B cell (primary cell): ENCODE measurements around the gene DPP10. TPM values are rescaled to one million over a fixed set of nuclear protein-coding genes. Genes with fewer than 3 reads are reported as not detected.

Source experiments
- ATAC-seq: fragments of 200-7000 bp; cut with Tn5 transposase; one replicate; pipeline ENCODE4 v1.10.0; 2021; ENCODE audit warnings: low read depth, mild to moderate bottlenecking, moderate number of reproducible peaks, moderate library complexity
- CTCF ChIA-PET: fragments of 350-600 bp; sonication (Branson Sonifier 250); formaldehyde crosslinking; loops from one replicate; lab custom pipeline; 2021; ENCODE audit warnings: antibody characterized with exemption, inconsistent platforms; lab: Charles Lee
- POLR2A ChIA-PET: fragments of 350-600 bp; sonication (Branson Sonifier 250); formaldehyde crosslinking; loops from one replicate; lab custom pipeline; 2021; ENCODE audit warnings: antibody characterized with exemption; lab: Charles Lee
- DNase-seq: peaks from one replicate; pipeline ENCODE4 v3.0.0; 2013
- H2AFZ ChIP-seq: 2 replicates; pipeline ENCODE4 v1.6.1; 2012; ENCODE audit warnings: mild to moderate bottlenecking, low read depth, low read length; ENCODE audit not compliant: insufficient read depth, poor library complexity, severe bottlenecking
- H3K27ac ChIP-seq, 2 donors: 1 replicate in 1 of 2; 2 replicates in 1 of 2; pipeline ENCODE4 v1.5.1; 2012 to 2013; ENCODE audit warnings: low read length in 2 of 2, mild to moderate bottlenecking in 2 of 2, moderate library complexity in 1 of 2
- H3K27me3 ChIP-seq, 4 experiments: fragments of 200-600 bp in 1 of 4; sonication (generic) in 1 of 4; replicated peaks in 1 of 4; 1 replicate in 2 of 4; 2 replicates in 2 of 4; pipeline versions ENCODE4 v1.6.1 to v1.7.0; 2013 to 2016; ENCODE audit warnings: low read length in 3 of 4, mild to moderate bottlenecking in 2 of 4, mixed read lengths in 1 of 4, moderate library complexity in 1 of 4; ENCODE audit not compliant: insufficient read depth in 4 of 4, control insufficient read depth in 3 of 4; ENCODE audit errors: control extremely low read depth in 1 of 4
- H3K36me3 ChIP-seq, 2 experiments: replicated peaks in 1 of 2; 1 replicate in 1 of 2; 2 replicates in 1 of 2; pipeline versions ENCODE4 v1.6.1 to v1.7.1; 2013; ENCODE audit warnings: low read length in 1 of 2; ENCODE audit not compliant: insufficient read depth in 2 of 2, control insufficient read depth in 1 of 2; ENCODE audit errors: control extremely low read depth in 1 of 2, extremely low read depth in 1 of 2
- H3K4me1 ChIP-seq, 2 donors: fragments of 200-600 bp in 1 of 2; sonication (generic) in 1 of 2; 1 replicate in 1 of 2; 2 replicates in 1 of 2; pipeline versions ENCODE4 v1.5.1 to v1.6.1; 2013 to 2017; ENCODE audit warnings: low read length in 2 of 2; ENCODE audit not compliant: control insufficient read depth in 2 of 2, insufficient read depth in 2 of 2
- H3K4me2 ChIP-seq: replicated peaks from 2 replicates; pipeline ENCODE3; 2012; ENCODE audit warnings: mild to moderate bottlenecking, low read depth, low read length; ENCODE audit not compliant: poor library complexity, severe bottlenecking
- H3K4me3 ChIP-seq, 5 experiments: fragments of 200-600 bp in 1 of 5; sonication (generic) in 1 of 5; 1 replicate in 3 of 5; 2 replicates in 2 of 5; pipeline versions ENCODE4 v1.5.1 to v1.7.0; 2011 to 2016; ENCODE audit warnings: low read length in 4 of 5, mild to moderate bottlenecking in 4 of 5, low read depth in 2 of 5, control low read depth in 1 of 5, moderate library complexity in 1 of 5; ENCODE audit not compliant: insufficient read depth in 1 of 5; ENCODE audit errors: control extremely low read depth in 1 of 5, extremely low read depth in 1 of 5
- H3K79me2 ChIP-seq: fragments of 200-600 bp; sonication (generic); one replicate; pipeline ENCODE4 v1.6.0; 2016; ENCODE audit warnings: low read length; ENCODE audit not compliant: control insufficient read depth, insufficient read depth
- H3K9ac ChIP-seq: fragments of 200-600 bp; sonication (generic); 2 replicates; pipeline ENCODE4 v1.6.1; 2017; ENCODE audit warnings: mild to moderate bottlenecking, low read length, moderate library complexity
- H3K9me3 ChIP-seq, 3 donors: one replicate each; pipeline versions ENCODE4 v1.6.1 to v1.7.1; 2013; ENCODE audit warnings: low read length in 2 of 3; ENCODE audit not compliant: control insufficient read depth in 2 of 3, insufficient read depth in 1 of 3; ENCODE audit errors: control extremely low read depth in 1 of 3
- H4K20me1 ChIP-seq: 2 replicates; pipeline ENCODE4 v1.6.0; 2012; ENCODE audit warnings: mild to moderate bottlenecking, low read length; ENCODE audit not compliant: insufficient read depth, control insufficient read depth, poor library complexity, severe bottlenecking
- H3K27ac Mint-ChIP-seq: one replicate; pipeline ENCODE4 v1.8.0; 2021; ENCODE audit warnings: mixed read lengths
- H3K27me3 Mint-ChIP-seq: one replicate; pipeline ENCODE4 v1.8.0; 2021; ENCODE audit warnings: mixed read lengths
- H3K4me1 Mint-ChIP-seq: one replicate; pipeline ENCODE4 v1.8.0; 2021; ENCODE audit warnings: mixed read lengths
- H3K4me3 Mint-ChIP-seq: one replicate; pipeline ENCODE4 v1.8.0; 2021; ENCODE audit warnings: mixed read lengths
- H3K9me3 Mint-ChIP-seq: one replicate; pipeline ENCODE4 v1.8.0; 2022; ENCODE audit warnings: mixed read lengths; ENCODE audit not compliant: insufficient read depth
- CTCF ChIP-seq: fragments of 200-600 bp; IDR thresholded peaks from one replicate; pipeline ENCODE4 v1.8.0; 2022; ENCODE audit warnings: antibody characterized with exemption, mild to moderate bottlenecking
- EZH2 ChIP-seq: IDR thresholded peaks from 2 replicates; pipeline ENCODE4 v1.6.1; 2012; ENCODE audit warnings: borderline replicate concordance, low read depth, mild to moderate bottlenecking, moderate library complexity, low read length; ENCODE audit not compliant: insufficient read depth, poor library complexity, severe bottlenecking
- WGBS: methylation state at CpG from one replicate; pipeline ENCODE4 v1.1.5; 2013; ENCODE audit warnings: missing lambda C conversion rate; ENCODE audit not compliant: insufficient coverage; 5-methylcytosine and 5-hydroxymethylcytosine counted together
- intact Hi-C: fragments of 100-400 bp; cut with micrococcal nuclease; formaldehyde crosslinking; loops from one replicate; pipeline ENCODE4 v1.10.0; 2022
- polyA plus RNA-seq: library from polyadenylated mRNA; depleted of rRNA; stranded (reverse); fragments of >200 nt; gene quantifications from 2 replicates; pipeline ENCODE4 v1.2.3, GENCODE V29; 2012
- total RNA-seq, 2 donors: library from RNA; stranded (reverse); fragments of 120-200 nt in 1 of 2; gene quantifications; 1 replicate in 1 of 2; 2 replicates in 1 of 2; pipeline versions ENCODE4 v1.2.3 to v1.2.4, GENCODE V29; 2013 to 2022

Gene DPP10
- total and polyA plus RNA-seq, 2 donors (not counting 1 experiment from before 2014, with no cell fraction given): not detected

- Histone ChIP-seq H3K9ac (no peak overlapping the region), H2AFZ (no peak overlapping the region), H3K36me3 (no peaks in the 10 kb centered on the region), H3K4me2 (no peak overlapping the region), H4K20me1 (no peaks in the 10 kb centered on the region), H3K9me3 (no peaks in the 10 kb centered on the region), H3K27ac (no peak overlapping the region), H3K4me1 (no peaks in the 10 kb centered on the region), H3K4me3 (no peak overlapping the region), H3K79me2 (no peaks in the 10 kb centered on the region), H3K27me3 (no peaks in the 10 kb centered on the region)
- intact Hi-C loops: no loop called here
- ATAC-seq (no peak), DNase-seq (no peak)
- 75% methylated on average over 3 of the region's 5 CpGs for WGBS
- Mint-ChIP-seq H3K4me1 (no peaks in the 10 kb centered on the region), H3K4me3 (no peak overlapping the region), H3K27me3 (no peaks in the 10 kb centered on the region), H3K27ac (no peak overlapping the region), H3K9me3 (peaks cover 1% of the 10 kb centered on the region)
- TF ChIP-seq CTCF: no peak
- POLR2A ChIA-PET: no interaction called here
- CTCF ChIA-PET: no interaction called here
Measured at GRCh38 chr2:114700440-114700839, 258.0 kb downstream of the DPP10 start.

GRCh38 chr2:114709936-114710850, 267.8 kb downstream of the DPP10 start:
- Histone ChIP-seq H3K27ac (no peak overlapping the region), H3K9ac (no peak overlapping the region), H3K79me2 (no peaks in the 10 kb centered on the region), H3K36me3 (no peaks in the 10 kb centered on the region), H2AFZ (no peak overlapping the region), H3K4me3 (no peak overlapping the region), H3K9me3 (peaks cover 0 to 4% (median 0%) of the 10 kb centered on the region in 3 donors), H3K4me2 (no peak overlapping the region), H3K4me1 (no peaks in the 10 kb centered on the region), H4K20me1 (no peaks in the 10 kb centered on the region), H3K27me3 (no peaks in the 10 kb centered on the region)
- CTCF ChIA-PET: no interaction called here
- POLR2A ChIA-PET: no interaction called here
- TF ChIP-seq CTCF (no peak), EZH2 (no peak)
- DNase-seq (no peak), ATAC-seq (no peak)
- H3K27ac Mint-ChIP-seq: no peak overlapping the region
- intact Hi-C loops: no loop called here
- no peaks in the 10 kb centered on the region for H3K27me3 Mint-ChIP-seq
- WGBS: no CpG with 5 or more reads among the region's 4 CpGs
- no peak overlapping the region for H3K4me3 Mint-ChIP-seq
- no peaks in the 10 kb centered on the region for H3K9me3 Mint-ChIP-seq
- no peaks in the 10 kb centered on the region for H3K4me1 Mint-ChIP-seq
